ENCODE results near the gene HIP1.
A peak's percentile ranks its signal among the peaks of the same experiment; 100 is the strongest.
"Not testable (repeated sequence)": the region's sequence is repeated elsewhere in the genome, so short reads cannot be mapped to it uniquely, and the experiment has no call there.

The HIP1 gene

DNA sequence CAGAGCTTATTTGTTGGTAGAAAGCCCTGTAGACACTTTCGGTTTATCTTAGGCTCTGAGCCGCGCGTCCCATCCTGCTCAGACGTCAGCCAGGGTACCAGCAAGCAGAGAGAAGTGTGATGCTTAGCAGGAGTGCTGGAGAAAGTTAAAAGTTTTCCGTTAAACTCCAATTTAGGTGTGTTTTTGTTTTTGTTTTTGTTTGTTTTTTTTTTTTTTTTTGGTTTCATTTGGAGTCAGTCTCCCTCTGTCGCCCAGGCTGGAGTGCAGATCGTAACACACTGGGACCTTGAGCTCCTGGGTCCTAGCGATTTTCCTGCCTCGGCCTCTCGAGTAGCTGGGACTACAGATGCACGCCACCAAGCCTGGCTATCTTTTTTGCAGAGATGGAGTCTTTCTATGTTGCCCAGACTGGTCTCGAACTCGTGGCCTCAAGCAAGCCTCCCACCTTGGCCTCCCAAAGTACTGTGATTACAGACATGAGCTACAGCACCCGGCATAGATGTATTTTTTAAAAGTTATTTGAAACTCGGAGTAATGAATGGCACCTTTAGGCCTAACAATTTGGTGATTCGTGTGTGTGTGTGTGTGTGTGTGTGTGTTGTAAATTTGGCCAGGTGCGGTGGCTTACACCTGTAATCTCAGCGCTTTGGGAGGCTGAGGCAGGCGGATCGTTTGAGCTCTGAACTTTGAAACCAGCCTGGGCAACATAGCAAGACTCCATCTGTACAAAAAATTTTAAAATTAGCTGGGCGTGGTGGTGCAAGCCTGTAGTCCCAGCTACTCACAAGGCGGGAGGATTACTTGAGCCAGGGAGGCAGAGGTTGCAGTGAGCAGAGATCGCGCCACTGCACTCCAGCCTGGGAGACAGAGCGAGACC, 1.3 kb upstream of the HIP1 start:
- DNase-seq (ENCODE audit: low read depth) = no peak

DNA sequence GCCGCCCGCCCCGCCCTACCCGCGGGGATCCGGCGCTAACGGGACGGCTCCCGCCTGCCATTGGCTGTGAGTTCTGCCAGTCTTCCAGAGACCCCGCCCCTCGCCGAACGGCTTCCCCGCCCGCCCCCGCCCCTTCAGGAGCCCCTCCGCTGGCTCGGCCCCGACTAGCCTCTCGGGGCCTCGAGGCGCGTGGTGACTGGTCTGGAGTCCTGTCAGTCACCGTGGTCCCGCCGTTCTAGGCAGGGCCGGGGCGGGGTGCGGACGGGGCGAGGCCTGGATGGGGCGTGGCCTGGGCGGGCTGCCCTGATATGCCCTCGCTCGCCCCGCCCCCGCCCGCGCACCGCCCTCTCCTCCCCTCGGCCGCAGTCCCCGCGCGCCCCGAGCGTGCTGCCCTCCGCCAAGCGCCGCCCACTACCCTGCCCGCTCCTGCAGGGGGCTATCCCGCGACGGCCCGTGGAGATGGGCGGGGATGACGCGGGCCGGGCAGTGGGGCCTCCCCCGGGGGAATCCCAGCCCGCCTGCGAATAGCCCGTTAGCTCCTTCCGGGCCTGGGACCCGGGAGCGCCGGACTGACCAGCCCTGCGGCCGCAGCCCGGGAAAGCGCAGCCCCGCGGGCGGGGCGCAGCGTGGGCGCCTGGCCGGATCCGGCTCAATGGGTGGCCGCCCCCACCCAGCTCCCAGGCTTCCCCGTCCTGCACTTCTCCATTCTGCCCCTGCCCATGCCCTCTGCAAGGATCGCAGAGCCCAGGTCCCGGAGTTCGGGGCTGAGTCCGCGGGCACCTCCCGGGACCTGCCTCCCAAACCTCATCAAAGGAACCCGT, 444 bp upstream of the HIP1 start:
- peak; percentile 97 for DNase-seq (ENCODE audit: low read depth)

DNA sequence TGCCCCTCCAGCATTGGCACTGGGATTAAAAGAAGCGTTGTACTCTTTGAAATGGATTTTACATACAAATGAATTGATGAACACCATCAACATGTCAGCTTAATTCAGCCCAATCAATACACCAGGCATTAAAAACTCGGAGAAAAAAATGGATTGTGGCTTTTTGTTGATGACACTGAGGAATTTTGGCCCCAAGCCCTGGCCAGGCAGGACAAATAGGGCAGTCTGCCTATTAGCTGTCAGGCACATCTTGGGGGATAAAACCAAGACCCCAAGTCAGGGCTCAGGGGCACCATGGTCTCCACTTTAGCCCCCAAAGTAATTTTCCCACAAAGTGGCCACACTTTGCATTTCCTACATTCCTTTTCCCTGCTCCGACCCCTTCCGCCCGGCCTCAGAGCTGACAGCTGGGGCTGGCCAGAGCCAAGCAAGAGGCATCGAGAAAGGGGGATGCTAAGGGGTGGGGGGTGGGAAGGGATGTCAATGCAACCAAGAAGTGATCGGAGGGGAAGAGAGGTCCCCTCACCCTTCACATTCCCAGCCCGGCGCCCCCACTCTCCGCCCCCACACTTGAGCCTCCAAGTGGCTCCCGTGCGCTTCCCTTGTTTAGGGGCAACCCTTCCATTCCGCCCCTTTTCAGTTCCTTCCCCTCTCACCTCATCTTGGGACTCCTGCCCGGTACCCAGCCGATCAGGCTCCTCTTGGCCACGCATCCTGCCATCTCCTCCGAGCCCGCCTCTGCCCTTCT, 711 bp downstream of the HIP1 start:
- no peak for DNase-seq (ENCODE audit: low read depth)

DNA sequence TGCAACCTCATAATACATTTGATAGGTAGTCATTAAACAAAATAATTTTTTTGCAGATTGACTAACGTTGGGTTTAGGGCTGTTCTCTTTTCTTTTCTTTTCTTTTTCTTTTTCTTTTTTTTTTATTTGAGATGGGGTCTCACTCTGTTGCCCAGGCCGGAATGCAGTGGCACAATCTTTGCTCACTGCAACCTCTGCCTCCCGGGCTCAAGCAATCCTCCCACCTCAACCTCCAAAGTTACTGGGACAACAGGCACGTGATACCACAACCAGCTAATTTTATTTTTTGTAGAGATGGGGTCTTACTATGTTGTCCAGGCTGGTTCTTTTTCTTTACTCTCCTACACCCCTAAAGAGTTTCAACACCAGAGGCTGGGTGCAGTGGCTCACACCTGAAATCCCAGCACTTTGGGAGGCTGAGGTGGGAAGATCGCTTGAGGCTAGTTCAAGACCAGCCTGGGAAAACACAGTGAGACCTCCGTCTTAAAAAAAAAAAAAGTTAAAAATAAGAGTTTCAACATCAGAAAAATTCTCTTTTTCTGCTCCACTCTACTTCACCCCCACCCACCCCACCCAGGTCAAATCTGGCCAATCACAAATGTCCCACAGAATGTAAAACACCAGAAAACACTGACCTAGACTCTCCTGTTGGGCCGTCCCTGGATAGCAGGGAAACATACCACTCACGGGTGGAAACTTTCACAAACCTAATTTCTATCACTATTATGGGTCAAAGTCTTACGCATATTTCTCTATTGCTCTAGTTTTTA, 3.0 kb downstream of the HIP1 start:
- DNase-seq (ENCODE audit: low read depth) = no peak

DNA sequence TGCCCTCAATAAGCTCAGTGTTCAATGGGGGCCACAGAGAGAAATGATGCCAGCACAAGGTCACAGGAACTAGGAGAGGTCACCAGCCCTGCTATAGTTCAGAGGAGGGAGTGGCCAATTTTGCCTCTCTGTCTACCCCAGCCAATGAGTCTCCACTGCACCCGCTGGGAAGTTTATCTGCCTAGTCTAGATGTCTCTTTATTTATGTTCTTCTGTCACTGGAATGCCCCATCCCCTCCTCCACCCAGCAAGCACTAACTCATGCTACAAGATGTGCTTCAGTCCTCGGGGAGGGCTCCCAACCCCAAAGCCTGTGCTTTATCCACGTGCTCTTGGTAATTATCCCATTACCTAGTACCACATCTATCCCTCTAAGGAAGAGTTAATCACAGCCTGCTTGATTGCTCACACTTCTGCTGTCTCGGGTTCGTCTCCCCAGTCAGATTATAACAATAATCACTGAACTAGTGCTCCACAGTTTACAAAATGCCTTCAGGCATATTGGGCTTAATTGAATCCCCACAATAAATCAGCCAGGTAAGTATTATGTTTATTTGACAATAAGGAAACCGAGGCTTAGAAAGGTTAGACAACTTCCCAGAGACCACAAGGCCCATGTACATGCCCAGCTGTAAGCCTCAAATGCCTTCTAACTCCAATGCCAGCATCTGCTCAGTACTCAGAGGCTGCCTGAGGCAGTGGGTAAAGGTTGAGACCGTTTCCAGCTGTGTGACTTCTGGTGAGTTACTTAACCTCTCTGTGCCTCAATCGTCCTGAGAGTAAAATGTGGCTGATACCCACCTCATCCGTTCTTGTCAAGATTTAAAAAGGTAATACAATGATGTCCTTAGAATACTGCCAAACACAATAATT, 3.9 kb downstream of the HIP1 start:
- DNase-seq (ENCODE audit: low read depth) = peak; percentile 21

DNA sequence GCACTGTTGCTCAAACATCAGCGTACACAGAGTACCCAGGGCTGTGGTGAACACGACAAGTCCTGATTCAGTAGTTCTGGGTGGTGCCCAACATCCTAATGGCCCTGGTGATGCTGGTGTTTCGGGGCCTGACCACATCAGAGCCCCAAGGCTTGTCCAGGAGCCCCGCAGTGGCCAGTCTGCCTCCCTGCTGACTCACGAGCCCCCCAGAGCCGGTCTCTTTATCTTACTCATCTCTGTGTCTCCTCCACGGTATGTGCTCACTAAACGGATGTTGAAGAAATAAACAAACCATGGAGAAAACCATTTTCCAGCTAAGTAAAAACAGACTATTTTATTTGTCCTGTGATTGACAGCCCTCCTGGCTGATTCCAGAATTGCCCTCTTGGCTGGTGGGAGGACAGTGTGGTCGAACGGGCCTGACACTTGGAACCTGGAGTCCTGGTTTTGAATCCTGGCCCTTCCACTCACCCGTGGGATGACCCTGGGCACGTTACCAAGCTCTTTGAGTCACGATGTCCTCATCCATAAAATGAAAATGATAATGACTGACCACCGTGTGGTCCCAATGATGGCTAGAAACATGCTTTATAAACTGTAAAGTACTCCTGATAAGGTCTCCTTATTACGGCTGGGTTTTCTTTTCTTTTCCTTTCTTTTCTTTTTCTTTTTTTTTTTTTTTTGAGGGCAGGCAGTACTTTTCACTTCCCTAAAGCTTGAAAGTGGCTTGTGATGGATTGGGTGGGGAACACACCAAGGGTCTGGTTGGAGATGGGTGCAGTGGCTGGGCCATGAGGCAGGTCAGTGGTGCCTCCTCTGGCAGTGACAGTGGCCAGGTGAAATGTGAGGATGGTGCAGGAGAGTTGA, 5.7 kb downstream of the HIP1 start:
- peak; percentile 51 for DNase-seq (ENCODE audit: low read depth)

DNA sequence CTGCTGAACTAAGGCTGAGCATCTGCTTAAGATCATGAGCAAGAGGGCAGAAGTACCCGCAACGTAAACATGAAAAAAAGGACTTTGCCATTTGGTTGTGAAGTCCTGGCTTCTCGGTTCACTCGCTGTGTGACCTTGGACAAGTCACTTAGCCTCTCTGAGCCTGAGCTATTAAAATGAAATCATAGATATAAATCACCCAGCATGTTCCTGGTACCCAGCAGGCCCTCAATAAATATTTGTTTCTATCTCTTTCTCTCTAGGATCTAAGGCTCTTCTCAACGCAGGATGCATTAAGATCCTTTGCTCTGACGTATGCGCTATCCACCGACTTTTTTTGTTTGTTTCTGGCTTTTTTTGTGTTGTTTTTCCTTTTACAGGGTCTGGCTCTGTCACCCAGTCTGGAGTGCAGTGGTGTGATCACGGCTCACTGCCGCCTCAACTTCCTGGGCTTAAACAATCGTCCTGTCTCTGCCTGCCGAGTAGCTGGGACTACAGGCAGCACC, 6.7 kb downstream of the HIP1 start:
- DNase-seq (ENCODE audit: low read depth) = no peak

DNA sequence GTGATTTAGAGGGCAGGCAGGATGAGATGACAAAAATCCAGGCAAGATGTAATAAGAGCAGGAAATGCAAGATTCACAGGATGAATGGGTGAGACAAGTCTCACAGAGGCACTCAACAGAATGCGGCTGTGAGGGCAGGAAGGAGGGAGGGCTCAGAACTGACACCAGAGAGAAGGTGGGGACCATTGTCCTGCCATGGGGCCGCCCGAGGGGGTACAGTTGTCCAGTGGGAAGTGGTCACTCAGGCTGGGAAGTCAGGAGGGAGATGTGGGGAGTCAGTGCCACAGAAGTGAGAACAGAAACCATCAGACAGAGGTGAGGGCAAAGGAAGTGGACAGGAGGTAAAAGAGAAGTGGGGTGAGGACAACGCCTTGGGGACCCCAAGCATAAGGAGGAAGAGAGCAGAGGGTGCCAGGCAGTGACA, 8.9 kb downstream of the HIP1 start:
- no peak for DNase-seq (ENCODE audit: low read depth)

DNA sequence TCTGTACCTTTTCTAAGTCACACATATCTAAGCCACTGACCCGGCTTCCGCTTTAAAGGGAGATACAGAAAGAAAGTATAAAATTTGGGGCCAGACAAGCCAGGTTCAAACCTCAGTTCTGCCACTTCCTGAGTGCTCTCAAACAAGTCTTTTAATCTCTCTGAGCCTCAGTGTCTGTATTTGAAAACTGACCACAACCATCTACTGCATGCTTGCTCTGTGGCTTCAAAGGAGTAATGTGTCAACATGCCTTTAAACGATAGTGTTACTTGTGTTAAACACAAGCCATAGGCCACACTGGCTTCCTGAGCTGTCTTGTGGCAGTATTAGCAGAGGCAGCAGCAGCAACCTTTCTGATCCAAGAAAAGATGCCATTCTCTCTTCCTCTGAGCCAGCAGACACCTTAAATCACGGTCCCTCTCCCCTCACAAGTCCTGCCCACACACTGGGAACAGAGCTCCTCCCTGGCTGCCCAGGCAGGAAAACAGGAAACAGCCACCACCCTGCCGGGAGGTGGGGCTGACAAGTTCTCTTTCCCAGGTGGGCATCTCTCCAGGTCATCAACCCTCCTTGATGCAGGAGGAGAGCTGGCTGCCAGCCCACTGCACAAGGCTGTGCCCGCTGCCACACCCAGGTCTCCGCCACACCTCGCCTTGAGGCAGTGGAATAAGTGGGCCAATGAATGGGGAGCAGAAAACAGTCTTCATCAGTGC, 10.7 kb downstream of the HIP1 start:
- DNase-seq (ENCODE audit: low read depth) = no peak

DNA sequence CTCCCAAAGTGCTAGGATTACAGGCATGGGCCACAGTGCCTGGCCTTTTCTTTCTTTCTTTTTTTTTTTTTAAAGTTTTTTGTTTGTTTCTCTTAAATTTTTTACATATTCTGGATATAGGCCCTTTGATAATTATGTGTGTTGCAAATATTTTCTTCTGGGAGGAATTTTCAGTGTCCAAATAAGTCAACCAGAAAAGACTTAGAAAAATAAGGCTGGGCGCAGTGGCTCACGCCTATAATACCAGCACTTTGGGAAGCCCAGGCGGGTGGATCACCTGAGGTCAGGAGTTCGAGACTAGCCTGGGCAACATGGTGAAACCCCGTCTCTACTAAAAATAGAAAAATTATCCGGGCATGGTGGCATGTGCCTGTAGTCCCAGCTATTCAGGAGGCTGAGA, 11.4 kb downstream of the HIP1 start:
- DNase-seq (ENCODE audit: low read depth) = not testable (repeated sequence)

DNA sequence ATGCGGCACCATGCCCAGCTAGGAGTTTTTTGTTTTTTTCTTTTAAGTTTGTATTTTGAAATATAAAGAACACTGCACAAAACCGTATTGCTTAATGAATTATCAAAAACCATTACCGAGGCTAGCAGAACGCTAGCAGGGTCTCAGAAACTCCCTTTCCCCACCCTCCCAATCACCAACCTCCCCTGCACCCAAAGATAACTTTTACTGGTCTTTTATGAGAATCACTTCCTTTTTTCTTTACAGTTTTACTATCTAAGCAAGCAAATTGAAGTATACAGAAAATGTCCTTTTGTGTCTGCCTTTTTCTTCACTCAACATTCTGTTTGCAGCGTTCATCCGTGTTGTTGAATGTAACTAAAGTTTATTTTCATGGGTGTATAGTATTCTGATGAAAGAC, 13.4 kb downstream of the HIP1 start:
- no peak for DNase-seq (ENCODE audit: low read depth)

DNA sequence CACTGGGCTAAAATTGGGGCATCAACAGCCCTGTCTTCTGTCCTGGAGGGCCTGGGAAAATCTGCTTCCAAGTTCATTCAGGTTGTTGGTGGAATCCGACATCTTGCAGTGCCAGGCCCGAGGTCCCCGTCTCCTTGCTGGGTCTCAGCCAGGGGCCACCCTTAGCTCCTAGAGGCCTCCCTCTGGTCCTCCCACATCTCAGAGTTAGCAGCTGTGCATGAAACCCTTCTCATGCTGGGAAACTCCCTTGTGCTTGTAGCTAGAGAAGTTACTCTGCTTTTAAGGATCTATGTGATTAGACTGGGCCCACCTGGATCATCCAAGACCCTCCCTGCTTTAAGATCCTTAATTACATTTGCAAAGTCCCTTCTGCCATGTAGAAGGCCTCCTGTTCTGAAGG, 15.3 kb downstream of the HIP1 start:
- DNase-seq (ENCODE audit: low read depth) = no peak

DNA sequence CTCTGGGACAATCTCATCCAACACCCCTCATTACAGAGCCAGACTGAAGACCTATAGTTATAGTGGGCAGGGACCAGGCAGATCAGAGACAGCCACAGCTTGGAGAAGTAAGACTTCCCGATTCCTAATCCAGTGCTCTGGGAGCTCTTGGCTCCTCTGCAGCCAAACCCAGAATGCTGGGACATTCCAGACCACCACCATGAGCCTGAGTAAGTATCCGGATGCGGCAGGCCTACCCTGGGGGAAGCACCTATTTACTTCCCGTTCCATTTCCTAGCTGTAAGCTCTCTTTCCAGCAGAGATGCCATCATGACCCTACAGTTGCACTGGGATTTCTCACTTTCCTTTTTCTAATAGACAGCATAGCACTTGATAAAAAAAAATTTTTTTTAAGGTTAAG, 16.4 kb downstream of the HIP1 start:
- no peak for DNase-seq (ENCODE audit: low read depth)

DNA sequence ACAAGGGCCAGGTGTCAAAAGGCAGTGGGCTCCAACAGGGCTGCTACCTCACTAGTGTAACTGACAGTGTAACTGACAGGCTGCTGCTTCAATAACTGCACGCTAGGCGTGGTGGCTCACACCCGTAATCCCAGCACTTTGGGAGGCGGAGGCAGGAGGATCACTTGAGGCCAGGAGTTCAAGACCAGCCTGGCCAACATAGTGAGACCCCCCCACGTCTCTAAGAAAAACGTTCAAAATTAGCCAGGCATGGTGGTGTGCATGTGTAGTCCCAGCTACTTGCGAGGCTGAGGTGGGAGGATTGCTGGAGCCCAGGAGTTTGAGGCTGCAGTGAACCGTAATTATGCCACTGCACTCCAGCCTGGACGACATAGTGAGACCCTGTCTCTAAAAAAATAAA, 16.8 kb downstream of the HIP1 start:
- DNase-seq (ENCODE audit: low read depth) = not testable (repeated sequence)

DNA sequence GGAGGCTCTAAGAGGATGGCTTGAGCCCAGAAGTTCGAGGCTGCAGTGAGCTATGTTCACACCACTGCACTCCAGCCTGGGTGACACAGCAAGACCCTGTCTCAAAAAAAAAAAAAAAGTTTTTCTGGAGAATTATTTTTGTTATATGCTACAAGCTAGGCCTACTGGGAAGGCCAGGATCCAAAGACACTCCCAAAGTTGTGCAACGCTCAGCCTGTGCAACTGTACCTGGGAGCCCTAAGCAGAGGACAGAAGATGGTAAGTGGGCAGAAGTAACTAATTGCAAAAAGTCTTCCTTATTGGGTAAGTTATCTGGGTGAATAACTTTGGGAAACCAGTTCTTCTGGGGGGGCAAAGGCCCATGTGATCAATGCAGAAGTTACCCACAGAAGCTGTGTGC, 17.3 kb downstream of the HIP1 start:
- DNase-seq (ENCODE audit: low read depth) = no peak

DNA sequence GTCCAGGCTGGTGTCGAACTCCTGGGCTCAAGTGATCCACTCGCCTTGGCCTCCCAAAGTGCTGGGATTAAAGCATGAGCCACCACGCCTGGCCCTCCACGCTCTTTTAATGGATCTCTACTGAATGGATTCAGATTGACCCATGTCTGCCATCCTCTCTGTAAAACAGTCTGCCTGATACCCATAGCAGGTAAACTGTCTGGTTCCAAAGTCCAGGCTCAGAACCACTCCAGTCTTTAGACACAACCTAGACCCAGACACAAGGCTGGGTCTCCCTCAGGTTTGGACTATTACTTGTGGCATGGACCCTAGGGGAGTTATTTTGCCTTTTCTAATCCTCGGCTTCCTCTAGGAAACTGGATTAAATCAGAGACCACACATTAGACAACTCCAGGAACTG, 19.1 kb downstream of the HIP1 start:
- DNase-seq (ENCODE audit: low read depth) = no peak

DNA sequence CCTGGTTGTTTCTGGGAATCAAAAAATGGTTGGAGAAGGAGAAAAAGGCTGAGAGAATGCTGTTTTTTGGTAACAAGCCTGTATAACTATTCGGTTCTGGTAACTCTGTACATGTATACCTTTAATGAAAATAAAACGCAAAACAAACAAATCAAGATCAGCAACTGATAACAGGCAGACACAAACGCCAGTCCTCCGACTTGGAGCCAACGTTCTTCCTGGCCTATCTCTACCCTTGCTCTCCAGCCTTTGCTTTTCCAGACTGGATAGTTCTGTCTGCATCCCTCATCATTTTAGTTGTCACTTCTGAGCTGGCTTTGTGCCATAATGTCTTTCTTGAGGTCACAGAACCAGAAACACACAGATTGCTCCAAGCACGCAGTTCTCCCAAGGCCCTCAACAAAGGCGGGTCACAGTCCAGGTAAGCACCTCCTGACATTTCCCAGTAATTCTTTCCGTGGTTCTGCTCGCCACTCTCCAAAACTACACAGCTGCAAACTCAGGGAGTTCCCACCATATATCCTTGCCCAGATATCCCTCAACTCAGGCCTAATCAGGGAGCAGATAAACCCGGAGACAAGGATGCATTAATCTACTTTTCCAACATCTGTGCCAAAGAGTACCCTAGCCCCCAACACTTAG, 20.2 kb downstream of the HIP1 start:
- no peak for DNase-seq (ENCODE audit: low read depth)

DNA sequence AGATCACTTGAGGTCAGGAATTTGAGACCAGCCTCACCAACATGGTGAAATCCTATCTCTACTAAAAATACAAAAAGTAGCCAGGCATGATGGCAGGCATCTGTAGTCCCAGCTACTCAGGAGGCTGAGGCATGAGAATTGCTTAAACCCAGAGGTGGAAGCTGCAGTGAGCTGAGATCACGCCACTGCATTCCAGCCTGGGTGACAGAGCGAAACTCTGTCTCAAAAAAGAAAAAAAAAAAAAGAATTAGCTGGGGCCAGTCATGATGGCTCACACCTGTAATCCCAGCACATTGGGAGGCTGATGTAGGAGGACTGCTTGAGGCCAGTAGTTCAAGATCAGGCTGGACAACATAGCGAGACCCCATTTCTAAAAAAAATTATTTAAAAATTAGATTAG, 21.0 kb downstream of the HIP1 start:
- not testable (repeated sequence) for DNase-seq (ENCODE audit: low read depth)

Measured in fibroblast of the conjunctiva (primary cell).